GM19328 (cell line): ENCODE results near the gene LRRC3B.

Experiments used
- ATAC-seq: cut with Tn5 transposase; IDR thresholded peaks from one replicate; pipeline ENCODE4 v1.9.1; 2021; ENCODE audit warnings: mild to moderate bottlenecking, moderate library complexity; ENCODE audit not compliant: unreplicated experiment

The LRRC3B gene

DNA sequence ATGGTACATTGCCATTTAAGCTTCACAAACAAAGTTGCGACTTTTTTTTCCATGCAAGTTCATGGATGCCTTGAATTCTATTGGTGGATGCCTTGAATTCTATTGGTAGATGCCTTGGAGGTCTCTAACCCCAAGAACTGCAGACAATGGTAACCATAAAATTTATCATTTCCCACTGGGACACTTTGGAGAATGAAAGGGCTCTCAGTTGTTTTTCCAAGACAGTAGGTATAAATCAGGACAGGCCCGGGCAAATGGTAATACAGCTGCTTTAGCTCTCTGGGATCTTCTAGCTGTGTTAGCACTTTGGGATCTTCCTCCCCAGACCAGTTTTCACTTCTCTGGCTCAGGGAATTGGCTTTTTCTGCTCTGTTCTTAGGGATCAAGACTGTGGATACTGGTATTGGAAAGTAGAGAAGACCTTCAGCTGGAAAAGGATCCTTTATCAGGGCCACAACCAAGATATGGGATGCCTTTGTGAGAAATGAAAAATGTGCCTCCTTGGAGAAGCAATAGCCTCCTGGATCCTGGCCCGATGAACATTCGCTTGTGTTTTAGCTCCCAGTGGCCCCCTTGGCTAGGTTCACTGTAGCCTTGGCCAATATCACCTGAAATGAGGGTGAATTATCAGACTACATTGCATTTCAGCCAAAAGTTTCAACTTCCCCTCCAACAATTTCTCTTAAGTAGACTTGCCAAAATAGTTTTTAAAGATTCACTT, 8.3 kb downstream of the LRRC3B start:
- ATAC-seq, result no peak

GRCh38 chr3:26631390-26631738, 8.8 kb downstream of the LRRC3B start:
- ATAC-seq, result no peak

- ATAC-seq, result no peak
Observed at GRCh38 chr3:26634601-26635000, 12.0 kb downstream of the LRRC3B start.

- ATAC-seq, result no peak
Observed at GRCh38 chr3:26636096-26636727, 13.6 kb downstream of the LRRC3B start.

DNA sequence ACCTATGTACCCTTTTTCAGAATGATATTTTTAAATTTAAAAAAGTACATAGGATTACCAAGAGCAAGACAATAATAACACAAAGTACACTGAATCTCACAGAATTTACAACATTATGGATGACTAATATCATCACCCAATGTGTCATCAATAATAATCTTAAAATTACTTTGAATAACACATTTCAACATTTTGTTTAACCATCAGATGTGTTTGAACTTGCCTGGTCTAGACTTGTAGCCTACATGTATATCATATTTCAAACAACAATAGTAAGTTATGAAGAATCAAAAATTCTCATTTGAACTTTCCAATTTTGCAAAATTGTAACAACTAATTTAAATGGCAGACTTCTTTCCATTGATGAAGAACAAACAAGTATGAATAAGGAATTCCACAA, 15.1 kb downstream of the LRRC3B start:
- ATAC-seq, result no peak

- no peak for ATAC-seq
Observed at GRCh38 chr3:26638113-26638512, 15.5 kb downstream of the LRRC3B start.

GRCh38 chr3:26639339-26639738, 16.8 kb downstream of the LRRC3B start:
- ATAC-seq, result no peak

GRCh38 chr3:26647078-26647477, 24.5 kb downstream of the LRRC3B start:
- ATAC-seq, result no peak

GRCh38 chr3:26648461-26648860, 25.9 kb downstream of the LRRC3B start:
- no peak for ATAC-seq

DNA sequence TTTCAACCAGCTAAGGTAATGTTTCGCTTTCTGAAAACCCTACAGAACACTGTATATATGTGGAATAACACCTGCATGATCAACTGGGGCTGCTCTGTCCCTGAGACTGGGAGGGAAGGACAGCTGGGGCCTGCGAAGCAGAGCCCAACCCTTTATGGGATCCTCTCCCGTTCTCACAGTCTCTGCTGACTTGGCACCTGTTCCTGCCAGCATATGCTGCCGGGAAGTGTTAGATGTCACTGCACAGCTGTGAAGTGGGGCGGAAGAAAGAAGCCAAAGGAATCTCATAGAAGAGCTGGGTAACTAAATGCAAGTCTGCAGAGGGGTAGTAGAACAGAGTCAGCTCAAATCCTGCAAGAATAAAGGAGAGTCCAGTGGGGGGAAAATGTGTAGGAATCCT, 29.6 kb downstream of the LRRC3B start:
- no peak for ATAC-seq

- ATAC-seq, result no peak
Observed at GRCh38 chr3:26653811-26654425, 31.3 kb downstream of the LRRC3B start.

GRCh38 chr3:26655231-26655630, 32.7 kb downstream of the LRRC3B start:
- no peak for ATAC-seq

- ATAC-seq, result no peak
Observed at GRCh38 chr3:26657348-26657976, 34.9 kb downstream of the LRRC3B start.

DNA sequence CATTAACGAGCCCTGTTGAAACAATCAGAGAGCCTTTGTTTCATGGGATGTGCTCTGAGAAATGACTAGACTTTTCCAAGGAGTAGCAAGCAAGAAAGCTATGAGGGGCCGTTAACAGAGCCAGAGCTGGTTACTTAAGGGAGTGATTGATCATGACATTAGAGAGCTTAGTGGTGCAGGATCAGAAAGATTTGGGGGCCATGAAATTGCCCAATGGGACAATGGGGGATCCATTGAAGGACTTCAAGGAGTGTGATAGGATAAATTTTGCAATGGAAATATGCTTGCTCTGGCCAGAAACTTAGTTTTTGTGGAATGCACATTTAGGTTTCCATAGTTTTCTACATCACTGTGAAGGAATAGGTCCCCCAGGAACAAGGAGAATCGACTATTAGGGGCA, 45.6 kb downstream of the LRRC3B start:
- ATAC-seq, result no peak

- no peak for ATAC-seq
Observed at GRCh38 chr3:26668696-26669095, 46.1 kb downstream of the LRRC3B start.

DNA sequence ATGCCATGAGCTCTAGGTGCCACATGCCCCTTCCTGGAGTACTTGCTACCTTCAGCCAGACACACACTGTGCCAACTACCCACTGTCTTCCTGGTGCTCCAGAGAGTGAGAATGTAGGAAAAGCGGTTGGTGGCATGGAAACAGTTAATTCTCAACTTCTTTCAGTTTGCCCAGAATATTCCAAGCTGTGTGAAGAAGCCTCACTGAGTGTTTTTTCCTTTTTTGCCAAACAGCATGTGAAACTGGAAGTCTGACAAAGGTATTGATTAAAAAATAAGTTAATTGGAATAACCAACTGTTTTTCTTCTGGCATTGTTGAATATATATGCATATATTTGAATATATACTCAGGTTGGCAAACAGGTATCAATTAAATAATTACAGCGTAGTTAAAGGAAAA, 52.8 kb downstream of the LRRC3B start:
- no peak for ATAC-seq

GRCh38 chr3:26681632-26682031, 59.1 kb downstream of the LRRC3B start:
- no peak for ATAC-seq

GRCh38 chr3:26682406-26682805, 59.8 kb downstream of the LRRC3B start:
- ATAC-seq, result no peak

- ATAC-seq, result no peak
Observed at GRCh38 chr3:26683902-26684301, 61.3 kb downstream of the LRRC3B start.

DNA sequence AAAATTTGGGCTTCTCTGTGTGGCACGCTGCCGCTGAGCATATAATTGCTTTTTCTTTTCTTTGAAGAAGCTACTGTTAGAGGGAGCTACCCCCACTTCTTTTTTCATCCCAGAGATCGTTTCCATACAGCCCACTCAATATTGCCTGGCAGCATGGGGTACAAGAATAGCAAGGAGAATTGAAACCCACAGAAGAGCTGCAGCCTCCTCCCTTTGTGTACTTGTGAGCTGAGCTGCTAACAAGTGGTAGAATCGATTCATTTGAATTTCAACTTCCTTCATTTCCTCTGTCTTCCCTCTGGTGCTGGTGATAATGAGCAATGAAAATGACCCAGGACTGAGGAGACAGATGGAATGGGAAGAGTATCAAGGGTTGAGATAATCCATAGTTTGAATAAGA, 64.9 kb downstream of the LRRC3B start:
- no peak for ATAC-seq

DNA sequence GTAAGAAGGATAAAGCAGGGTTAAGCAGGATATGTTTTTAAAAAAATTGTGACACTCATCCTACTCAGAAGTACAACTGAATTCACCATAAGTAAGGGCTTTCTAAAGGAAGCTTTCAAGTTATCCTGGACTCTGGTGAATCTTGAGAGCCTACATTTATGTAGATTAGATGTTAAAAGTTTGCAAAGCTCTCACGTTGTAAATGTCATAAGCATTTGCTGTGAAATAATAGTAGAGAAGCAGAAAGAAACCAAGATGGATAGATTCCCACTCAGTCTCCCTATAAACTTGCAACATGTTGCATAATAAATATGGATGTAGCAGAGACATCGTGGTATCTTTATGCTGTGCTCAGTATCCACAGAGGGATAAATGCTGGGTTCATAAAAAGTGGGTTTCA, 77.0 kb downstream of the LRRC3B start:
- ATAC-seq, result no peak

- ATAC-seq, result no peak
Observed at GRCh38 chr3:26703519-26703918, 80.9 kb downstream of the LRRC3B start.
